B cell (primary cell): ENCODE data around the gene RIMBP2.

ENCODE experiments used
- CTCF ChIP-seq: fragments of 200-600 bp; IDR thresholded peaks from one replicate; pipeline ENCODE4 v1.8.0; 2022; ENCODE audit warnings: antibody characterized with exemption, mild to moderate bottlenecking
- EZH2 ChIP-seq: IDR thresholded peaks from 2 replicates; pipeline ENCODE4 v1.6.1; 2012; ENCODE audit warnings: borderline replicate concordance, low read depth, mild to moderate bottlenecking, moderate library complexity, low read length; ENCODE audit not compliant: insufficient read depth, poor library complexity, severe bottlenecking

- TF ChIP-seq CTCF: no peak
- no peak for TF ChIP-seq EZH2
These were observed 87.8 kb downstream of the RIMBP2 start for GRCh38 chr12:130628304-130628703.
